Body of pancreas (tissue), 4 donors: ENCODE results near the gene PALLD. TPM values are rescaled to one million over a fixed set of nuclear protein-coding genes. Genes with fewer than 3 reads are reported as not detected.

ENCODE experiments used
- ATAC-seq: fragments of 150-250 bp; one replicate; pipeline ENCODE4 v1.9.1; 2016
- DNase-seq, 4 donors: peaks; one replicate each; pipeline ENCODE4 v3.0.0-alpha.2; 2019
- H3K27ac ChIP-seq, 4 donors: fragments of 200-600 bp; sonication (generic); 1 replicate in 3 of 4; 2 replicates in 1 of 4; pipeline versions ENCODE4 v1.5.1 to v1.6.1; 2016 to 2019; ENCODE audit warnings: mild to moderate bottlenecking in 1 of 4, mixed read lengths in 1 of 4, moderate library complexity in 1 of 4
- H3K27me3 ChIP-seq, 2 donors: fragments of 200-600 bp; sonication (generic); one replicate each; pipeline ENCODE4 v1.6.0; 2016; ENCODE audit warnings: mild to moderate bottlenecking in 1 of 2
- H3K36me3 ChIP-seq, 2 donors: fragments of 200-600 bp; sonication (generic); replicated peaks in 1 of 2; 2 replicates each; pipeline ENCODE4 v1.5.1; 2016; ENCODE audit warnings: low read depth in 2 of 2; ENCODE audit not compliant: insufficient read depth in 1 of 2
- H3K4me1 ChIP-seq: fragments of 200-600 bp; sonication (generic); one replicate; pipeline ENCODE4 v1.6.0; 2016
- H3K4me3 ChIP-seq, 2 donors: fragments of 200-600 bp; sonication (generic); 1 replicate in 1 of 2; 2 replicates in 1 of 2; pipeline ENCODE4 v1.5.1; 2016 to 2019
- H3K9me3 ChIP-seq, 3 donors: fragments of 200-600 bp; sonication (generic); 1 replicate in 2 of 3; 2 replicates in 1 of 3; pipeline ENCODE4 v1.5.1; 2016
- CTCF ChIP-seq, 7 experiments: fragments of 450-650 bp in 4 of 7; fragments of 200-600 bp in 3 of 7; sonication (generic) in 3 of 7; IDR thresholded peaks; one replicate each; pipeline ENCODE4 v1.5.1; 2016 to 2019; ENCODE audit warnings: antibody characterized with exemption in 7 of 7
- POLR2A ChIP-seq, 3 donors: fragments of 450-650 bp; IDR thresholded peaks; one replicate each; pipeline ENCODE4 v1.6.1; 2016; ENCODE audit warnings: antibody characterized with exemption in 3 of 3, mild to moderate bottlenecking in 2 of 3
- WGBS, 2 donors: methylation state at CpG; one replicate each; pipeline ENCODE4 v1.1.5; 2017; 5-methylcytosine and 5-hydroxymethylcytosine counted together
- intact Hi-C: fragments of 100-400 bp; cut with DNase I; formaldehyde crosslinking; loops from one replicate; pipeline ENCODE4 v1.15.1; 2023
- total RNA-seq, 2 donors: library from RNA; depleted of rRNA; stranded (reverse); fragments of >200 nt; gene quantifications; one replicate each; pipeline ENCODE4 v1.1.0, GENCODE V29; 2016

Gene PALLD
- total RNA-seq, 2 donors from 2014 or later: 46.8 to 52.4 TPM

GRCh38 chr4:168732714-168733113 lies 235.9 kb downstream of the PALLD start:
- WGBS, 2 donors: 83 to 90% methylated on average over 2 of the region's 2 CpGs
- ATAC-seq: no peak
- Histone ChIP-seq H3K9me3 (peaks cover 0 to 6% (median 0%) of the 10 kb centered on the region in 3 donors), H3K27me3 (no peaks in the 10 kb centered on the region), H3K27ac (no peak overlapping the region), H3K4me1 (no peaks in the 10 kb centered on the region), H3K4me3 (no peak overlapping the region), H3K36me3 (no peaks in the 10 kb centered on the region)
- DNase-seq: no peak
- no peak for TF ChIP-seq POLR2A (IDR thresholded peaks at IDR 0.05)
- intact Hi-C loops: no loop called here

- Histone ChIP-seq H3K27ac (no peak overlapping the region), H3K4me3 (no peak overlapping the region)
- no peak for ATAC-seq
These were observed 238.1 kb downstream of the PALLD start for GRCh38 chr4:168734703-168735678.

GRCh38 chr4:168735735-168736134 lies 238.9 kb downstream of the PALLD start:
- H3K4me3 ChIP-seq: no peak overlapping the region
- no peak overlapping the region for H3K27ac ChIP-seq
- no peaks in the 10 kb centered on the region for H3K4me1 ChIP-seq
- H3K9me3 ChIP-seq: no peaks in the 10 kb centered on the region
- DNase-seq: no peak
- H3K36me3 ChIP-seq: no peaks in the 10 kb centered on the region
- ATAC-seq: no peak
- intact Hi-C loops: no loop called here
- 73 to 75% methylated on average over 3 of the region's 3 CpGs for WGBS, 2 donors
- H3K27me3 ChIP-seq: no peaks in the 10 kb centered on the region
- TF ChIP-seq POLR2A (IDR thresholded peaks at IDR 0.05): no peak
- no peak for TF ChIP-seq CTCF (IDR thresholded peaks at IDR 0.05)

More at GRCh38 chr4:168734703-168735678, 238.1 kb downstream of the PALLD start:
- WGBS, 2 donors: 72 to 76% methylated on average over 11 of the region's 11 CpGs
- H3K4me1 ChIP-seq: no peaks in the 10 kb centered on the region
- H3K9me3 ChIP-seq: no peaks in the 10 kb centered on the region
- intact Hi-C loops: no loop called here
- TF ChIP-seq CTCF (IDR thresholded peaks at IDR 0.05) (no peak), POLR2A (IDR thresholded peaks at IDR 0.05) (no peak)
- no peaks in the 10 kb centered on the region for H3K27me3 ChIP-seq
- DNase-seq: no peak
- no peaks in the 10 kb centered on the region for H3K36me3 ChIP-seq

- Histone ChIP-seq H3K4me1 (no peaks in the 10 kb centered on the region), H3K27me3 (no peaks in the 10 kb centered on the region), H3K27ac (no peak overlapping the region), H3K4me3 (no peak overlapping the region), H3K9me3 (no peaks in the 10 kb centered on the region), H3K36me3 (no peaks in the 10 kb centered on the region)
- WGBS, 2 donors: 54 to 55% methylated on average over 7 of the region's 7 CpGs
- no peak for DNase-seq
- intact Hi-C loops: no loop called here
- TF ChIP-seq CTCF (IDR thresholded peaks at IDR 0.05): no peak
- TF ChIP-seq POLR2A (IDR thresholded peaks at IDR 0.05): no peak
- ATAC-seq: no peak
These were observed 240.3 kb downstream of the PALLD start for GRCh38 chr4:168736860-168737805.

- no peaks in the 10 kb centered on the region for H3K9me3 ChIP-seq
- no peak overlapping the region for H3K4me3 ChIP-seq
- no peaks in the 10 kb centered on the region for H3K27me3 ChIP-seq
- DNase-seq (no peak), ATAC-seq (no peak)
- no peak for TF ChIP-seq CTCF (IDR thresholded peaks at IDR 0.05)
- no peak for TF ChIP-seq POLR2A (IDR thresholded peaks at IDR 0.05)
- no peaks in the 10 kb centered on the region for H3K36me3 ChIP-seq
- no peaks in the 10 kb centered on the region for H3K4me1 ChIP-seq
- no peak overlapping the region for H3K27ac ChIP-seq
- 84 to 87% methylated on average over 4 of the region's 4 CpGs for WGBS, 2 donors
- intact Hi-C loops: no loop called here
These were observed 240.9 kb downstream of the PALLD start for GRCh38 chr4:168737806-168738172.
